Measurements from ENCODE around the gene TTBK1. TPM values are rescaled to one million over a fixed set of nuclear protein-coding genes. Genes with fewer than 3 reads are reported as not detected.
A peak's percentile ranks its signal among the peaks of the same experiment; 100 is the strongest.

The TTBK1 gene
- total and polyA plus RNA-seq, 10 of the 15 experiments (the other 5 are each of a cell fraction or from before 2014, with no cell fraction given) = 0.05 to 0.27 TPM; not detected in 8

DNA sequence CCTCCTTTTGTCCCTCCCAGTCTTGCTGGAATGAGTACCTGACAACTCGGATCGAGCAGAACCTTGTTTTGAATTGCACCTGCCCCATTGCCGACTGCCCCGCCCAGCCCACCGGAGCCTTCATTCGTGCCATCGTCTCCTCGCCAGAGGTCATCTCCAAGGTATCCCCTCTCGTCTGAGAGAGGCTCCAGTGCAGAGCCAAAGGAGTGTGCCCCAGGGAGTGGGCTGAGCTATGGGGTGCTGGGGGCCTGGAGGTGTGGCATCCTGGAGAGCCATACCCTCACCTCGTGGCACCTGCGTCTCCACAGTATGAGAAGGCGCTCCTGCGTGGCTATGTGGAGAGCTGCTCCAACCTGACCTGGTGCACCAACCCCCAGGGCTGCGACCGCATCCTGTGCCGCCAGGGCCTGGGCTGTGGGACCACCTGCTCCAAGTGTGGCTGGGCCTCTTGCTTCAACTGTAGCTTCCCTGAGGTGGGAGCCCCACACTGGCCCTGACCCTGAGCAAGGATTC is 22.8 kb upstream of the TTBK1 start:
- FAIRE-seq (no peak), ATAC-seq (no peak), DNase-seq (ENCODE audit: low read depth, low spot score) (no peak)
- peaks cover 15% of the 10 kb centered on the region for H3K4me1 ChIP-seq (ENCODE audit: control insufficient read depth, insufficient read depth, low read length)
- BruUV-seq (replicated peaks) = no TSS peak
- peaks cover 7% of the 10 kb centered on the region for H3K79me2 ChIP-seq (ENCODE audit: control insufficient read depth, insufficient read depth, low read length)
- ChIA-PET RAD21 (ENCODE audit: unreplicated experiment) (no interaction called here), POLR2A (interaction anchor here (0.6 kb wide), 1 partner anchor 142 kb away, joined by 9 read pairs; no protein-coding TSS in a partner anchor), SMC1A (ENCODE audit: uncharacterized antibody, unreplicated experiment) (interaction anchor here (1.1 kb wide), 1 partner anchor 8 kb away, joined by 3 read pairs; no protein-coding TSS in a partner anchor), CTCF (interaction anchor here (0.8 kb wide), 1 partner anchor 8 kb away, joined by 3 read pairs; the partner anchor contains the start of gene DNPH1)
- H3K27ac ChIP-seq (ENCODE audit: control insufficient read depth, insufficient read depth) = no peak overlapping the region
- H4K20me1 ChIP-seq (ENCODE audit: control insufficient read depth, insufficient read depth) = no peaks in the 10 kb centered on the region
- no peaks in the 10 kb centered on the region for H3K9me3 ChIP-seq (replicated peaks; ENCODE audit: control insufficient read depth, insufficient read depth, low read length)
- 83% methylated on average over 16 of the region's 16 CpGs for WGBS (ENCODE audit: insufficient coverage, insufficient replicate concordance, low lambda C conversion rate, missing lambda C conversion rate)
- H3K4me2 ChIP-seq (ENCODE audit: control insufficient read depth, insufficient read depth) = no peak overlapping the region
- no peak overlapping the region for H3K9ac ChIP-seq (ENCODE audit: control insufficient read depth, insufficient read depth, low read length)
- TF ChIP-seq POLR2A (IDR thresholded peaks at IDR 0.05; ENCODE audit: low read depth, low read length) (peak; percentile 58), LARP7 (IDR thresholded peaks at IDR 0.05) (no peak), SP1 (IDR thresholded peaks at IDR 0.05; ENCODE audit: low read depth, low read length) (no peak)
- no peaks in the 10 kb centered on the region for H3K27me3 ChIP-seq (replicated peaks in 1 of 2; ENCODE audit: control insufficient read depth in 2 of 2, insufficient read depth in 2 of 2, low read length in 1 of 2)
- H2AFZ ChIP-seq (ENCODE audit: control insufficient read depth, low read depth, low read length) = no peak overlapping the region
- in situ Hi-C loops (cut with MboI) (no loop called here), intact Hi-C loops (cut with micrococcal nuclease; ENCODE audit: unreplicated experiment) (no loop called here)
- H3K4me3 ChIP-seq = no peak overlapping the region
- peaks cover 0 to 1% of the 10 kb centered on the region in 2 experiments; a peak in 2 of 4 replicates for H3K36me3 ChIP-seq (ENCODE audit: control insufficient read depth in 2 of 2, insufficient read depth in 2 of 2, low read length in 1 of 2)

DNA sequence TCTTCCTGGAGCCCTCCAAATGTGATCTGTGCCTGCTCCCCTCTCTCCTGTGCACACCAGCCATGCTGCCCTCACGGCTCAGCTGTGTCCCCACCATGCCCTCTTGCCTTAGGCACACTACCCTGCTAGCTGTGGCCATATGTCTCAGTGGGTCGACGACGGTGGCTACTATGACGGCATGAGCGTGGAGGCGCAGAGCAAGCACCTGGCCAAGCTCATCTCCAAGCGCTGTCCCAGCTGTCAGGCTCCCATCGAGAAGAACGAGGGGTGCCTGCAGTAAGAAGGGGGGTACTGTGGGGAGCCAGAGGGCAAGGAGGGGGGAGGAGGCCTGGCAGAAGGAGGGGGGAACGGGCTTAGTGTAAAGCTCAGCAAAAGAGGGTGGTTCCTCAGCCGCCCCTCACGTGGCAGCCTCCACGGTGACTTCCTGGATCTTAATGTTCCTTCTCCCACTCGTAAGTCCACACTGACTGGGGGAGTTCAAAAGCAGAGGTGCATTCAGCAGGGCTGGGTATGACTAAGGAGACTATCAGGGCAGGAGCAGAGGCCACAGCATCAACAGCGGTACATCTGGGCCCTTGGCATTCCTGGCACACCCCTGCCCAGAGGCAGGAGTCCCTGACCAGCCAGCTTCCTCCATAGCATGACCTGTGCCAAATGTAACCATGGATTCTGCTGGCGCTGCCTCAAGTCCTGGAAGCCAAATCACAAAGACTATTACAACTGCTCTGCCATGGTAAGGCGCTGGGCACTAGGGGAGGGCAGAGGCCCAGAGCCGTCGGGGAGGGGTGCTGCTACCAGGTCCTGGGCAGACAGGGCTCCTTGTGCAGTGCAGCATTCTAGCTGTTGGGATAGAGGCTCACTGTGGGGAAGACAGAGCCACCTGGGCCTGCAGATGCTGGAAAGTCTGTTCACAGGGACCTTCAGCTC is 22.0 kb upstream of the TTBK1 start:
- FAIRE-seq = no peak
- H3K4me2 ChIP-seq (ENCODE audit: control insufficient read depth, insufficient read depth) = no peak overlapping the region
- WGBS (ENCODE audit: insufficient coverage, insufficient replicate concordance, low lambda C conversion rate, missing lambda C conversion rate) = 91% methylated on average over 19 of the region's 20 CpGs
- DNase-seq (ENCODE audit: low read depth, low spot score) = no peak
- no peaks in the 10 kb centered on the region for H4K20me1 ChIP-seq (ENCODE audit: control insufficient read depth, insufficient read depth)
- H3K27ac ChIP-seq (ENCODE audit: control insufficient read depth, insufficient read depth) = no peak overlapping the region
- CTCF ChIA-PET = interaction anchor here (0.8 kb wide), 1 partner anchor 8 kb away, joined by 3 read pairs; the partner anchor contains the start of gene DNPH1
- H3K27me3 ChIP-seq (replicated peaks in 1 of 2; ENCODE audit: control insufficient read depth in 2 of 2, insufficient read depth in 2 of 2, low read length in 1 of 2) = no peaks in the 10 kb centered on the region
- ATAC-seq = no peak
- RAD21 ChIA-PET (ENCODE audit: unreplicated experiment) = no interaction called here
- in situ Hi-C loops (cut with MboI) = no loop called here
- POLR2A ChIA-PET = interaction anchor here (0.6 kb wide), 1 partner anchor 143 kb away, joined by 9 read pairs; no protein-coding TSS in a partner anchor
- no peaks in the 10 kb centered on the region for H3K9me3 ChIP-seq (replicated peaks; ENCODE audit: control insufficient read depth, insufficient read depth, low read length)
- H3K9ac ChIP-seq (ENCODE audit: control insufficient read depth, insufficient read depth, low read length) = no peak overlapping the region
- SMC1A ChIA-PET (ENCODE audit: uncharacterized antibody, unreplicated experiment) = interaction anchor here (1.1 kb wide), 1 partner anchor 9 kb away, joined by 3 read pairs; no protein-coding TSS in a partner anchor
- BruUV-seq (replicated peaks) = no TSS peak
- H2AFZ ChIP-seq (ENCODE audit: control insufficient read depth, low read depth, low read length) = no peak overlapping the region
- TF ChIP-seq ASH2L (IDR thresholded peaks at IDR 0.05; ENCODE audit: borderline replicate concordance, low read depth) (no peak), POLR2AphosphoS5 (IDR thresholded peaks at IDR 0.05; ENCODE audit: low read length) (0 out of 2 replicates have a peak, but pooled peaks have one; percentile 3), CEBPB (IDR thresholded peaks at IDR 0.05; ENCODE audit: borderline replicate concordance in 1 of 2, low read depth in 2 of 2, low read length in 2 of 2) (no peak), KLF5 (IDR thresholded peaks at IDR 0.05; ENCODE audit: partially characterized antibody) (no peak)
- TF ChIP-seq, protein P1, sequence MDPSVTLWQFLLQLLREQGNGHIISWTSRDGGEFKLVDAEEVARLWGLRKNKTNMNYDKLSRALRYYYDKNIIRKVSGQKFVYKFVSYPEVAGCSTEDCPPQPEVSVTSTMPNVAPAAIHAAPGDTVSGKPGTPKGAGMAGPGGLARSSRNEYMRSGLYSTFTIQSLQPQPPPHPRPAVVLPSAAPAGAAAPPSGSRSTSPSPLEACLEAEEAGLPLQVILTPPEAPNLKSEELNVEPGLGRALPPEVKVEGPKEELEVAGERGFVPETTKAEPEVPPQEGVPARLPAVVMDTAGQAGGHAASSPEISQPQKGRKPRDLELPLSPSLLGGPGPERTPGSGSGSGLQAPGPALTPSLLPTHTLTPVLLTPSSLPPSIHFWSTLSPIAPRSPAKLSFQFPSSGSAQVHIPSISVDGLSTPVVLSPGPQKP (IDR thresholded peaks at IDR 0.05; ENCODE audit: low read depth, low read length) = no peak
- H3K4me1 ChIP-seq (ENCODE audit: control insufficient read depth, insufficient read depth, low read length) = peaks cover 19% of the 10 kb centered on the region
- peaks cover 7% of the 10 kb centered on the region for H3K79me2 ChIP-seq (ENCODE audit: control insufficient read depth, insufficient read depth, low read length)
- no peaks in the 10 kb centered on the region; a peak in 1 of 4 replicates for H3K36me3 ChIP-seq (ENCODE audit: control insufficient read depth in 2 of 2, insufficient read depth in 2 of 2, low read length in 1 of 2)
- no peak overlapping the region for H3K4me3 ChIP-seq
- intact Hi-C loops (cut with micrococcal nuclease; ENCODE audit: unreplicated experiment) = no loop called here

Data from GM12878 (cell line).